ENCODE data around the gene CSTA. TPM values are rescaled to one million over a fixed set of nuclear protein-coding genes. Genes with fewer than 3 reads are reported as not detected.

Gene CSTA
- total RNA-seq, 4 donors from 2014 or later: 6.6 to 48.1 (median 29.1) TPM

DNA sequence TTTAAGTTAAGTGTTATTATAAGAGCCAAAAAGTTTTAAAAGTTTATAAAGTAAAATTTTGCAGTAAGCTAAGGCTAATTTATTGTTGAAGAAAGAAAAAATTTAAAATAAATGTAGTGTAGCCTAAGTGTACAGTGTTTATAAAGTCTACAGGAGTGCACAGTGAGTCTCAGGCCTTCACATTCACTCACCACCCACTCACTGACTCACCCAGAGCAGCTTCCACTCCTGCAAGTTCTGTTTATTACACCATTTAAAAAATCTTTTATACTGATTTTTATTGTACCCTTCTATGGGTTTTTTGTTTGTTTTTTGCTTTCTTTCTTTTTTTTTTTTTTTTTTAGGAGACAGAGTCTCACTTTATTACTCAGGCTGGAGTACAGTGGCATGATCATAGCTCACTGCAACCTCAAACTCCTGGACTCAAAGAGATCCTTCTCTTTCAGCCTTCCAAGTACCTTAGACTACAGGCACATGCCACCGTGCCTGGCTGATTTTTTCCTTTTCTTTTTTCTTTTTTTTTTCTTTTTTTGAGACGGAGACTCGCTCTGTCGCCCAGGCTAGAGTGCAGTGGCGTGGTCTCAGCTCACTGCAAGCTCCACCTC is 25.9 kb downstream of the CSTA start:
- TF ChIP-seq, protein P1, sequence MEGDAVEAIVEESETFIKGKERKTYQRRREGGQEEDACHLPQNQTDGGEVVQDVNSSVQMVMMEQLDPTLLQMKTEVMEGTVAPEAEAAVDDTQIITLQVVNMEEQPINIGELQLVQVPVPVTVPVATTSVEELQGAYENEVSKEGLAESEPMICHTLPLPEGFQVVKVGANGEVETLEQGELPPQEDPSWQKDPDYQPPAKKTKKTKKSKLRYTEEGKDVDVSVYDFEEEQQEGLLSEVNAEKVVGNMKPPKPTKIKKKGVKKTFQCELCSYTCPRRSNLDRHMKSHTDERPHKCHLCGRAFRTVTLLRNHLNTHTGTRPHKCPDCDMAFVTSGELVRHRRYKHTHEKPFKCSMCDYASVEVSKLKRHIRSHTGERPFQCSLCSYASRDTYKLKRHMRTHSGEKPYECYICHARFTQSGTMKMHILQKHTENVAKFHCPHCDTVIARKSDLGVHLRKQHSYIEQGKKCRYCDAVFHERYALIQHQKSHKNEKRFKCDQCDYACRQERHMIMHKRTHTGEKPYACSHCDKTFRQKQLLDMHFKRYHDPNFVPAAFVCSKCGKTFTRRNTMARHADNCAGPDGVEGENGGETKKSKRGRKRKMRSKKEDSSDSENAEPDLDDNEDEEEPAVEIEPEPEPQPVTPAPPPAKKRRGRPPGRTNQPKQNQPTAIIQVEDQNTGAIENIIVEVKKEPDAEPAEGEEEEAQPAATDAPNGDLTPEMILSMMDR (IDR thresholded peaks at IDR 0.05; ENCODE audit: low read depth): no peak

DNA sequence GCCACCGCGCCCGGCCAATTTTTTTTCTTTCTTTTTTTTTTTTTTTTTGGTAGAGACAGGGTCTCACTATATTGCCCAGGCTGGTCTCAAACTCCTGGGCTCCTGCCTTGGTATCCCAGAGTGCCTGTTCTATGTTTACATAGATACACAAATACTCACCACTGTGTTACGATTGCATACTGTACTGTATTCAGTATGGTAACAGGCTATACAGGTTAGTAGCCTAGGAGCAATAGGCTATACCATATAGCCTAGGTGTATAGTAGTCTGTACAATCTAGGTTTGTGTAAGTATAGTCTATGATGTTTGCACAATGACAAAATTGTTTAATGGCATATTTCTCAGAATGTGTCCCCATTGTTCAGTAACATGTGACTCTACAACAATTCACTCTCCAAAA is 26.6 kb downstream of the CSTA start:
- TF ChIP-seq, protein P1 (IDR thresholded peaks at IDR 0.05; ENCODE audit: low read depth): no peak

DNA sequence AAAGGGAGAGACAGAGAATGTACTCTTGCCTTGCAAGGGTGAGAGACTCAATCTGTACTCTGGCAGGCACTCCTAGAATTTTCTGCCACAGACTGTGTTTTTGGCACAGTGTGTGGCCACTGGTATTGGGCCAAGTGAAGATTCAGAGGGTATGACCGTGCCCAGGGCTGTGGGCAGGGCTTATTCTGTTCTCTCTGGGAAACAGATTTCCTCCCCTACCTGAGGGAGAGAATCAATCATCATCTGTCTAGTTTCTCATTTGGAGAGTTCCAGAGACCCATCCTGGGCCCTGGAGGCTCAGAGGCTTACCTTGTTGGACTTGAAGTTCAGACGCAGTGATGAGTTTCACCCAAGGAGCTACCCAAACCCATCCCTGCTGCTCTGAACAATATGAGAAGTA is 28.2 kb downstream of the CSTA start:
- TF ChIP-seq, protein P1 (IDR thresholded peaks at IDR 0.05; ENCODE audit: low read depth): no peak

DNA sequence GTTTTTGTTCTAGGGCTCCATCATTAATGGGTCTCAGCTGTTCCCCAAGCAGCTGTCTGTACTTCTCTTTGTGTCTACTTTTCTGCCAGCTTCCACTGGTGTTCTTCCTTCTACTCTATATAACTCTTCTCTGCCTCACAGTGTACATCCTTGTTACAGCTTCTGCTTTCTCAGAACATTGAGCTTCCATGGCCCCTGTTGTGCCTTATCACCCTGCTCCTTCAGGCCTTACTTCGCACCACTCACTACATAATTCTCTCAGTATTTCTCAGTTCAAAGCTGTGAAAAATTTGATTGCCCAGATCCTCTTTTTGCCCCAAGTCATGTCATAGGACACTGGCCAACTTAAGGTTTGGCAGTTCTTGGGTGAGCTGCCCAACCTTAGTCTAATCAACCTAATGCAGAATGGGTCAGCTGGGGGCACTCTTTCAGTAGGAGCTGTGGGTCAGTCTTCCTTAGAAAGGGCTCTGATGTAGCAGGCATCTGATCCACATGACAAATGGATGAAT is 28.9 kb downstream of the CSTA start:
- TF ChIP-seq, protein P1 (IDR thresholded peaks at IDR 0.05; ENCODE audit: low read depth): no peak

DNA sequence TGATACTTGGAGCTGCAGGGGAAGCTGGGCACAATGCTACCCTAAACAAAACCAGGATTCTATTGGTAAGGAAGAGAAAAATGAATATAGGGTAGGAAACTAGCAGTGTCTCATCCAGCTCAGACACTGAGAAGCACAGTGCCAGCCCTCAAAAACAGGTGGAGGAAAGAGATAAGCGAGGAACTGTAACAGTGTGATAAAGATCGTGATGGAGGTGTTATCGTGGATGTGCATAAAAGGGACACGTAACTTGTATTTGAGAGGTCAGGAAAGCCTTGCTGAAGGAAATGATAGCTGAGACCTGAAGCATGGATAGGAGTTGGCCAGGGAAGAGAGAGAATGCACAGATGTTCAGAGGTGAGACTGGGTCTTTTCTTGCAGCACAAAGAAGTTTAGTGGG is 30.6 kb downstream of the CSTA start:
- TF ChIP-seq, protein P1 (IDR thresholded peaks at IDR 0.05; ENCODE audit: low read depth): no peak

DNA sequence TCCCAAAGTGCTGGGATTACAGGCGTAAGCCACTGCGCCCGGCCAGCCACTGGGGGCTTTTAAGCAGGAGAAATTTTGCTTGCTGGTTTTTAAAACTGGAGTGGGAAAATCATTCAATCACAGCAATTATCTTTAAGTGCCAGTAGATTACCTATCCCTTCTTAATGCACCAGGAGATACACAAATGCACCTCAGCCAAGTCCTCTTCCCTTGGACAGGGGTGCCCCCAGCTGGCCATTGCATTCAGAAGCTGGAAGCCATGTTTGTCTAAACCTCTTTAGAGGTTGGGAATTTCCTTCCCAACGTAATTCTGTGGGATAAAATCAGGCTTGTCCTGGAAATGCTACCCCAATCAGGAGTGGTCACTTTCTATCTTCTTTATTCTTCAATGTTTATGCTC is 31.4 kb downstream of the CSTA start:
- TF ChIP-seq, protein P1 (IDR thresholded peaks at IDR 0.05; ENCODE audit: low read depth): no peak

DNA sequence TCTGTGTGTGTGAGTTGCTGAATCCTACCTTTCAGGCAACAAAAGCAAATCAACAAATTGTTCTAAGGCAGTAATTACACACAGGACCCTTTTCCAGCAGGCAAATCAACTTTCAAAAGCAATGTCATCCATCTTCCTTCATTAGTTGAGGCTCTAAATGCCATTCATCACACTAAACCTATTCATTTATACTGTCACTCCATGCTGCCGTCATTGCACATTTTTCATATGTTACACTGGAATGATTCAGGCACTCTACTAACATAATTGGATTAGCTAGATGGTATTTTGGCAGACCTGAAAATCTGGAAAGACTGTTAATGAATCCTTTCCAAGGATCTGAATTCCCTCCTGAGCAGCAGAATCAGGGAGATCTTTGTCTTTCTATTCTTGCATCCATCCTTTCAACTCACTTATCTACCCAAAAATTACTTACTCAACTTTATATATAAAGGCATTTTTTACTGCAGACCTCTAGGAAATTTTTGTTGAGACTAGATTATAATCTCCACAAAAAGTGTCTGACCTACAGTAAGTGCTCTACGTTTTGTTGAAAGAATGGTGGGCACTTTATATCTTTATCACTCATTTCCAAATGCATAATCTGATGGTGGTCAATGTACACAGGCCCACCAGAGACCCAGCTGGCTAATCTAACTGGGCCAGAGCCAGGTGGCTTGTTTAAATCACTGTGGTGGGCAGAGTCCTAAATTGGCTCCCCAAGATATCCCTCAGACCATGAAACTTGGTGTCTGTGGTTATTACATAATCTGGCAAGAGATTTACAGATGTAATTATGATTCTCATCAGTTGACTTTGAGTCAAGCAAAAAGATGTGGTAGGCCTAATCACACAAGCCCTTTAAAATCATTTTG is 33.0 kb downstream of the CSTA start:
- TF ChIP-seq, protein P1 (IDR thresholded peaks at IDR 0.05; ENCODE audit: low read depth): no peak

All from subcutaneous adipose tissue (tissue), 4 donors.